ENCODE results near the gene CATSPER3.

Gene CATSPER3

GRCh38 chr5:135052511-135053145, 84.9 kb downstream of the CATSPER3 start:
- no peak for TF ChIP-seq ZNF384 (IDR thresholded peaks at IDR 0.05)
- TF ChIP-seq ARNT (IDR thresholded peaks at IDR 0.05): no peak
- TF ChIP-seq L3MBTL2 (conservative IDR thresholded peaks at IDR 0.05): no peak
- TF ChIP-seq FOXM1 (IDR thresholded peaks at IDR 0.05; ENCODE audit: borderline replicate concordance): no peak
- no peak for TF ChIP-seq SUZ12 (IDR thresholded peaks at IDR 0.05)
- no peak for TF ChIP-seq FOXK2 (IDR thresholded peaks at IDR 0.05)
- TF ChIP-seq PKNOX1 (IDR thresholded peaks at IDR 0.05): no peak
- no peak for TF ChIP-seq LEF1 (IDR thresholded peaks at IDR 0.05; ENCODE audit: borderline replicate concordance)
- CTCF ChIA-PET: interaction anchor here (0.6 to 1.4 kb wide), 2 partner anchors 28 to 450 kb away, joined by 3 read pairs; no protein-coding TSS in a partner anchor
- POLR2A ChIA-PET: no interaction called here
- DNase-seq (ENCODE audit: extremely low spot score): no peak

DNA sequence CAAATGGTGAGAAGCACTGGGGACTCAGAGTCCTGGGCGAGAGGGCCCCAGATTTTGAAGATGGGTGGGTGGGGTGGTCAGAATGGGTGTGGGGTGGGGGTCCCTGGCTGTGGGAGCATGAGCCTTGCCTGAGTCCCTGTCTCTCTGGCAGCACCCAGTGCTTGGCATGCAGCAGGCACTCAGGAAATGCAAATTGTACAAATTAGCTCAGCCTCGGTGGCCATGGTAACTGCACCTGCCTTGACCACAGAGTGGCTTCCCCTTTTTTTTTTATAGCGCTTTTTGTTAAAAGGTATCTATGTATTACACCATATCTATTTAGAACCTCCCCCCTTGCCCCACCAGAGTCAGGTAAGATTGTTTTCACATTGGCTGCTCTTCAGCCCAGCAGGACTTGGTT, 85.6 kb downstream of the CATSPER3 start:
- ChIA-PET CTCF (interaction anchor here (0.6 to 1.4 kb wide), 2 partner anchors 29 to 449 kb away, joined by 3 read pairs; no protein-coding TSS in a partner anchor), POLR2A (interaction anchor here (0.9 kb wide), 1 partner anchor 19 kb away, joined by 3 read pairs; no protein-coding TSS in a partner anchor)
- TF ChIP-seq LEF1 (IDR thresholded peaks at IDR 0.05; ENCODE audit: borderline replicate concordance) (no peak), BHLHE40 (IDR thresholded peaks at IDR 0.05; ENCODE audit: borderline replicate concordance) (no peak), SUZ12 (IDR thresholded peaks at IDR 0.05) (no peak), FOXM1 (IDR thresholded peaks at IDR 0.05; ENCODE audit: borderline replicate concordance) (no peak), TARDBP (IDR thresholded peaks at IDR 0.05) (no peak), ZNF384 (IDR thresholded peaks at IDR 0.05) (no peak), FOXK2 (IDR thresholded peaks at IDR 0.05) (no peak), FOXA1 (IDR thresholded peaks at IDR 0.05) (no peak), CTBP1 (IDR thresholded peaks at IDR 0.05; ENCODE audit: borderline replicate concordance) (no peak), ARNT (IDR thresholded peaks at IDR 0.05) (no peak), PKNOX1 (IDR thresholded peaks at IDR 0.05) (no peak), NFRKB (IDR thresholded peaks at IDR 0.05) (no peak), L3MBTL2 (conservative IDR thresholded peaks at IDR 0.05) (no peak), HDGF (IDR thresholded peaks at IDR 0.05; ENCODE audit: borderline replicate concordance) (no peak), ELF4 (IDR thresholded peaks at IDR 0.05) (no peak), SP1 (IDR thresholded peaks at IDR 0.05) (no peak)
- DNase-seq (ENCODE audit: extremely low spot score): no peak

- CTCF ChIA-PET: interaction anchor here (0.6 kb wide), 1 partner anchor 58 kb away, joined by 3 read pairs; no protein-coding TSS in a partner anchor
- TF ChIP-seq NFRKB (IDR thresholded peaks at IDR 0.05): no peak
- TF ChIP-seq LEF1 (IDR thresholded peaks at IDR 0.05; ENCODE audit: borderline replicate concordance): no peak
- TF ChIP-seq HDGF (IDR thresholded peaks at IDR 0.05; ENCODE audit: borderline replicate concordance): no peak
- TF ChIP-seq FOXA1 (IDR thresholded peaks at IDR 0.05): no peak
- TF ChIP-seq BHLHE40 (IDR thresholded peaks at IDR 0.05; ENCODE audit: borderline replicate concordance): no peak
- no peak for TF ChIP-seq L3MBTL2 (conservative IDR thresholded peaks at IDR 0.05)
- no peak for TF ChIP-seq CTBP1 (IDR thresholded peaks at IDR 0.05; ENCODE audit: borderline replicate concordance)
- no peak for TF ChIP-seq SUZ12 (IDR thresholded peaks at IDR 0.05)
- TF ChIP-seq SP1 (IDR thresholded peaks at IDR 0.05): no peak
- no peak for TF ChIP-seq PKNOX1 (IDR thresholded peaks at IDR 0.05)
- no peak for TF ChIP-seq ELF4 (IDR thresholded peaks at IDR 0.05)
- no peak for TF ChIP-seq ARNT (IDR thresholded peaks at IDR 0.05)
- no peak for TF ChIP-seq FOXM1 (IDR thresholded peaks at IDR 0.05; ENCODE audit: borderline replicate concordance)
- no peak for TF ChIP-seq TARDBP (IDR thresholded peaks at IDR 0.05)
- TF ChIP-seq ZNF384 (IDR thresholded peaks at IDR 0.05): no peak
- POLR2A ChIA-PET: interaction anchor here (0.9 kb wide), 1 partner anchor 19 kb away, joined by 3 read pairs; no protein-coding TSS in a partner anchor
These were observed 86.3 kb downstream of the CATSPER3 start for GRCh38 chr5:135053989-135054388.

DNA sequence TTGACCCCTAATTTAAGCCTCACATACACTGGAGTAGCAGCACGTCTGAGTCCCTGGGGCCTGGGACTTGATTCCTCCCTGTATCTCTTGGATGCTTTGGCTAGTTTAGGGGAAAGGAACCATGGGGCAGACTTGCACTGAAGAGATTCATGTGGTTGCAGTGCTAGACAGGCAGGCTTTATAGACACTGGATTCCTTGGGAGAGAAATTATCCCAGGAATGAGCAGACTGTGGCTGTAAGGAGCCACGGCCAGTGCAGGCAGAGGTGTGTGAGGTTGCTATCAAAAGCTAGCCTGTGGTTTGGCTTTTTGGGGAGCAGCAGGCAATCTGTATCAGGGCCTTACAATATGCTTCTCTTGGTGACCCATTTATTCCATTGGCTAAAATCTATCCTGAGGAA, 86.8 kb downstream of the CATSPER3 start:
- TF ChIP-seq TARDBP (IDR thresholded peaks at IDR 0.05): no peak
- TF ChIP-seq NFRKB (IDR thresholded peaks at IDR 0.05): no peak
- TF ChIP-seq BHLHE40 (IDR thresholded peaks at IDR 0.05; ENCODE audit: borderline replicate concordance): no peak
- TF ChIP-seq CTBP1 (IDR thresholded peaks at IDR 0.05; ENCODE audit: borderline replicate concordance): no peak
- POLR2A ChIA-PET: no interaction called here
- CTCF ChIA-PET: interaction anchor here (0.6 kb wide), 1 partner anchor 58 kb away, joined by 3 read pairs; no protein-coding TSS in a partner anchor
- DNase-seq (ENCODE audit: extremely low spot score): no peak

More at GRCh38 chr5:135053989-135054388, 86.3 kb downstream of the CATSPER3 start:
- no peak for DNase-seq (ENCODE audit: extremely low spot score)

GRCh38 chr5:135055396-135055795, 87.7 kb downstream of the CATSPER3 start:
- ChIA-PET POLR2A (no interaction called here), CTCF (no interaction called here)
- no peak for DNase-seq (ENCODE audit: extremely low spot score)
- TF ChIP-seq TARDBP (IDR thresholded peaks at IDR 0.05): no peak
- no peak for TF ChIP-seq FOXK2 (IDR thresholded peaks at IDR 0.05)
- no peak for TF ChIP-seq HDGF (IDR thresholded peaks at IDR 0.05; ENCODE audit: borderline replicate concordance)
- TF ChIP-seq PKNOX1 (IDR thresholded peaks at IDR 0.05): no peak
- TF ChIP-seq ARNT (IDR thresholded peaks at IDR 0.05): no peak
- TF ChIP-seq FOXA1 (IDR thresholded peaks at IDR 0.05): no peak
- no peak for TF ChIP-seq FOXM1 (IDR thresholded peaks at IDR 0.05; ENCODE audit: borderline replicate concordance)

All from HEK293T (cell line).